Nephron progenitor cell (in vitro differentiated cells): ENCODE measurements around the gene TPD52L2.
A peak's percentile ranks its signal among the peaks of the same experiment; 100 is the strongest.

Experiments used
- DNase-seq: peaks from one replicate; pipeline ENCODE4 v3.0.0; 2021
- H3K27ac Mint-ChIP-seq: 2 replicates; pipeline ENCODE4 v1.8.0; 2021; ENCODE audit warnings: mild to moderate bottlenecking, moderate library complexity, mixed read lengths
- H3K27me3 Mint-ChIP-seq: 2 replicates; pipeline ENCODE4 v1.8.0; 2021; ENCODE audit warnings: mild to moderate bottlenecking, low read depth, mixed read lengths; ENCODE audit not compliant: poor library complexity
- H3K36me3 Mint-ChIP-seq: 2 replicates; pipeline ENCODE4 v1.8.0; 2021; ENCODE audit warnings: low read depth, mixed read lengths
- H3K4me1 Mint-ChIP-seq: 2 replicates; pipeline ENCODE4 v1.8.0; 2021; ENCODE audit warnings: mixed read lengths
- H3K4me3 Mint-ChIP-seq: 2 replicates; pipeline ENCODE4 v1.8.0; 2021; ENCODE audit warnings: mild to moderate bottlenecking, moderate library complexity, mixed read lengths
- H3K9me3 Mint-ChIP-seq: 2 replicates; pipeline ENCODE4 v1.8.0; 2021; ENCODE audit warnings: mild to moderate bottlenecking, moderate library complexity, mixed read lengths
- CTCF ChIP-seq: fragments of 200-600 bp; sonication (generic); IDR thresholded peaks from 2 replicates; pipeline ENCODE4 v1.5.0; 2021; ENCODE audit warnings: antibody characterized with exemption

TPD52L2 gene

GRCh38 chr20:63890201-63890576 is 25.1 kb downstream of the TPD52L2 start:
- H3K27ac Mint-ChIP-seq: peak overlapping the region; percentile 71
- peaks cover 3% of the 10 kb centered on the region for H3K27me3 Mint-ChIP-seq
- peaks cover 35% of the 10 kb centered on the region for H3K36me3 Mint-ChIP-seq
- TF ChIP-seq CTCF: no peak
- no peak for DNase-seq
- H3K9me3 Mint-ChIP-seq: no peaks in the 10 kb centered on the region
- peaks cover 7% of the 10 kb centered on the region for H3K4me1 Mint-ChIP-seq
- H3K4me3 Mint-ChIP-seq: no peak overlapping the region

- no peak for TF ChIP-seq CTCF
- peaks cover 35% of the 10 kb centered on the region for H3K36me3 Mint-ChIP-seq
- peaks cover 3% of the 10 kb centered on the region for H3K27me3 Mint-ChIP-seq
These were observed 25.5 kb downstream of the TPD52L2 start for GRCh38 chr20:63890616-63891015.

GRCh38 chr20:63891061-63892002 is 26.3 kb downstream of the TPD52L2 start:
- H3K9me3 Mint-ChIP-seq: no peaks in the 10 kb centered on the region
- peaks cover 35% of the 10 kb centered on the region for H3K36me3 Mint-ChIP-seq
- no peak for TF ChIP-seq CTCF
- H3K4me3 Mint-ChIP-seq: no peak overlapping the region
- DNase-seq: no peak
- peaks cover 3% of the 10 kb centered on the region for H3K27me3 Mint-ChIP-seq
- H3K4me1 Mint-ChIP-seq: peaks cover 14% of the 10 kb centered on the region
- H3K27ac Mint-ChIP-seq: peak overlapping the region; percentile 81

More at GRCh38 chr20:63890616-63891015, 25.5 kb downstream of the TPD52L2 start:
- Mint-ChIP-seq H3K27ac (no peak overlapping the region), H3K4me3 (no peak overlapping the region), H3K9me3 (no peaks in the 10 kb centered on the region), H3K4me1 (peaks cover 7% of the 10 kb centered on the region)
- DNase-seq: no peak

GRCh38 chr20:63892402-63892801 is 27.3 kb downstream of the TPD52L2 start:
- TF ChIP-seq CTCF: no peak
- Mint-ChIP-seq H3K36me3 (peaks cover 29% of the 10 kb centered on the region), H3K4me3 (no peak overlapping the region)

GRCh38 chr20:63893999-63894357 is 28.9 kb downstream of the TPD52L2 start:
- no peak for DNase-seq
- H3K27me3 Mint-ChIP-seq: peaks cover 3% of the 10 kb centered on the region
- peak overlapping the region; percentile 82 for H3K4me3 Mint-ChIP-seq
- TF ChIP-seq CTCF: no peak
- peaks cover 29% of the 10 kb centered on the region for H3K36me3 Mint-ChIP-seq
- no peak overlapping the region for H3K27ac Mint-ChIP-seq
- no peaks in the 10 kb centered on the region for H3K9me3 Mint-ChIP-seq
- H3K4me1 Mint-ChIP-seq: peaks cover 35% of the 10 kb centered on the region

More at GRCh38 chr20:63892402-63892801, 27.3 kb downstream of the TPD52L2 start:
- DNase-seq: no peak
- Mint-ChIP-seq H3K27ac (peak overlapping the region; percentile 25), H3K27me3 (peaks cover 3% of the 10 kb centered on the region), H3K4me1 (peaks cover 24% of the 10 kb centered on the region), H3K9me3 (no peaks in the 10 kb centered on the region)
